ENCODE results near the gene PM20D1. TPM values are rescaled to one million over a fixed set of nuclear protein-coding genes. Genes with fewer than 3 reads are reported as not detected.
A peak's percentile ranks its signal among the peaks of the same experiment; 100 is the strongest.

Gene PM20D1
- total and polyA plus RNA-seq, 2 donors (not counting 1 experiment from before 2014, with no cell fraction given) = 2.0 to 3.3 TPM

DNA sequence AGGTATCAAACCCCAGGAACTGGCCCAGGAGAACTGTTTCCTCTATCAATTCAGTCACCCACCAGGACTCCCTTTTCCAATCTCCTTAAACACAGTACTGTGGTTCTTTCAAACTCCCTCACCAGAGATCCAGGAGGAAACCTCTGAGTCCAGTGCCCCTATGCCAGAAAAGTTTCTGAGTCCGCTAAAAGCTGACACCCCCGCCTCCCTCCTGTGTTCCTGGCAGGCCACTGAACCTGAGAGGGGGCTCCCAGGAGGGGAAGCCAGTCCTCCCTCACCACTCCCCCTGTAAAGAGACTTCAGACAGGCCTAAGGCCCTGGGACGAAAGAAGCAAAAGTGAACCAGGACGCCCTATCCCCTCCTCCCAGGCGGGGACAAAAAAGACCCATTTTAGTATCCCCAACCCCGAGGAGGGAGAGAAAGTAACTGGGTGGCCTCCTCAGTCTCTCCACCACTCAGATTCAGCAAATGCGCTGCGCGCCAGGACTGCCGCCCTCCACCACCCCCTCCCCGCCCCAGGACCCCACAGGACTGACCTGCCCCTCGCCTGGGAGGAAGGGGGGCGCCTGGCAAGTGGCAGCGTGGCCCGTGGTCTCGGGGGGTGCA lies 37.6 kb downstream of the PM20D1 start:
- POLR2A ChIA-PET = interaction anchor here (0.7 to 0.8 kb wide), 2 partner anchors 133 to 227 kb away, joined by 3 read pairs; no protein-coding TSS in a partner anchor
- H3K4me1 Mint-ChIP-seq = peaks cover 53% of the 10 kb centered on the region
- no peaks in the 10 kb centered on the region for H3K27me3 Mint-ChIP-seq

DNA sequence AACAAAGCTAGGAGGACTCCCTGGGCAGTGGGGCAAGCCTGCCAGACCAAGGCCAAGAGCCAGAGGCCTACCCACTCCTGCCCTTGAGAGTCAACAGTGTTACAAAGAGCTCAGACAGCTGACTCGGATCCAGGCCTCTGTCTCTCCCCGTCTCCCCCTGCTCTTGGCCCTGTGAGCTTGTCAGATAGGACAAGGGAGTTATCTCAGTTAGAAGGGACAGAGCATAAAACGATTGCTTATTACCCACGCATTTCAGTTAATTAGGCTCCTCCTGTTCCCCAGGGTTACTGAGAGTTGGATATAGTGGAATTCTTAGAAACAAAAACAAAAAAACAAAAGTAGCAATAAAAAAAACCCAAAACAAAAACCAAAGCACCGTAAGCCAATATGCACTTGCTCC lies 38.3 kb downstream of the PM20D1 start:
- Mint-ChIP-seq H3K27ac (peak overlapping the region; percentile 92), H3K9me3 (ENCODE audit: insufficient read depth) (no peaks in the 10 kb centered on the region), H3K27me3 (no peaks in the 10 kb centered on the region), H3K4me1 (peaks cover 60% of the 10 kb centered on the region), H3K4me3 (peak overlapping the region; percentile 95)
- peaks cover 42% of the 10 kb centered on the region for H3K79me2 ChIP-seq (ENCODE audit: control insufficient read depth, insufficient read depth, low read length)
- peak overlapping the region in 3 of 5 experiments; percentile 80 to 83 (median 83) for H3K4me3 ChIP-seq (ENCODE audit: control extremely low read depth in 1 of 5, extremely low read depth in 1 of 5, insufficient read depth in 1 of 5, low read depth in 2 of 5, low read length in 4 of 5)
- TF ChIP-seq EZH2 (IDR thresholded peaks at IDR 0.05; ENCODE audit: borderline replicate concordance, insufficient read depth, low read depth, low read length, poor library complexity, severe bottlenecking) = no peak
- TF ChIP-seq, protein P1, sequence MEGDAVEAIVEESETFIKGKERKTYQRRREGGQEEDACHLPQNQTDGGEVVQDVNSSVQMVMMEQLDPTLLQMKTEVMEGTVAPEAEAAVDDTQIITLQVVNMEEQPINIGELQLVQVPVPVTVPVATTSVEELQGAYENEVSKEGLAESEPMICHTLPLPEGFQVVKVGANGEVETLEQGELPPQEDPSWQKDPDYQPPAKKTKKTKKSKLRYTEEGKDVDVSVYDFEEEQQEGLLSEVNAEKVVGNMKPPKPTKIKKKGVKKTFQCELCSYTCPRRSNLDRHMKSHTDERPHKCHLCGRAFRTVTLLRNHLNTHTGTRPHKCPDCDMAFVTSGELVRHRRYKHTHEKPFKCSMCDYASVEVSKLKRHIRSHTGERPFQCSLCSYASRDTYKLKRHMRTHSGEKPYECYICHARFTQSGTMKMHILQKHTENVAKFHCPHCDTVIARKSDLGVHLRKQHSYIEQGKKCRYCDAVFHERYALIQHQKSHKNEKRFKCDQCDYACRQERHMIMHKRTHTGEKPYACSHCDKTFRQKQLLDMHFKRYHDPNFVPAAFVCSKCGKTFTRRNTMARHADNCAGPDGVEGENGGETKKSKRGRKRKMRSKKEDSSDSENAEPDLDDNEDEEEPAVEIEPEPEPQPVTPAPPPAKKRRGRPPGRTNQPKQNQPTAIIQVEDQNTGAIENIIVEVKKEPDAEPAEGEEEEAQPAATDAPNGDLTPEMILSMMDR (IDR thresholded peaks at IDR 0.05) = no peak
- H3K36me3 ChIP-seq (replicated peaks in 1 of 2; ENCODE audit: control extremely low read depth in 1 of 2, control insufficient read depth in 1 of 2, extremely low read depth in 1 of 2, insufficient read depth in 2 of 2, low read length in 1 of 2) = peaks cover 0 to 25% of the 10 kb centered on the region in 2 experiments
- CTCF ChIA-PET = interaction anchor here (1.1 to 2.2 kb wide), 7 partner anchors 10 to 282 kb away, joined by 3 to 10 read pairs (median 4); partner anchors contain the start of gene RAB29
- no peak for ATAC-seq (ENCODE audit: low read depth)
- H3K27ac ChIP-seq (ENCODE audit: low read length in 2 of 2) = peak overlapping the region; percentile 60 to 77
- H3K4me1 ChIP-seq (ENCODE audit: control insufficient read depth in 2 of 2, insufficient read depth in 2 of 2, low read length in 2 of 2) = peaks cover 33 to 46% of the 10 kb centered on the region in 2 donors
- H2AFZ ChIP-seq (ENCODE audit: insufficient read depth, low read depth, low read length, poor library complexity, severe bottlenecking) = no peak overlapping the region
- H3K27me3 ChIP-seq (replicated peaks in 1 of 4; ENCODE audit: control extremely low read depth in 1 of 4, control insufficient read depth in 3 of 4, insufficient read depth in 4 of 4, low read length in 3 of 4) = no peaks in the 10 kb centered on the region
- peak overlapping the region; percentile 97 for H3K4me2 ChIP-seq (replicated peaks; ENCODE audit: low read depth, low read length, poor library complexity, severe bottlenecking)
- DNase-seq = no peak
- no peaks in the 10 kb centered on the region for H4K20me1 ChIP-seq (ENCODE audit: control insufficient read depth, insufficient read depth, low read length, poor library complexity, severe bottlenecking)
- H3K9me3 ChIP-seq (ENCODE audit: control extremely low read depth in 1 of 3, control insufficient read depth in 2 of 3, insufficient read depth in 1 of 3, low read length in 2 of 3) = no peaks in the 10 kb centered on the region
- 100% methylated on average over 2 of the region's 5 CpGs for WGBS (ENCODE audit: insufficient coverage)
- peak overlapping the region; percentile 89 for H3K9ac ChIP-seq (ENCODE audit: low read length)
- POLR2A ChIA-PET = interaction anchor here (0.8 kb wide), 1 partner anchor 228 kb away, joined by 3 read pairs; no protein-coding TSS in a partner anchor
- intact Hi-C loops (cut with micrococcal nuclease) = no loop called here

More for the DNA sequence above, 37.6 kb downstream of the PM20D1 start:
- TF ChIP-seq, protein P1 (IDR thresholded peaks at IDR 0.05) = no peak
- no peak for TF ChIP-seq EZH2 (IDR thresholded peaks at IDR 0.05; ENCODE audit: borderline replicate concordance, insufficient read depth, low read depth, low read length, poor library complexity, severe bottlenecking)
- Mint-ChIP-seq H3K9me3 (ENCODE audit: insufficient read depth) (no peaks in the 10 kb centered on the region), H3K4me3 (peak overlapping the region; percentile 95), H3K27ac (peak overlapping the region; percentile 92)
- Histone ChIP-seq H4K20me1 (ENCODE audit: control insufficient read depth, insufficient read depth, low read length, poor library complexity, severe bottlenecking) (no peaks in the 10 kb centered on the region), H3K27me3 (replicated peaks in 1 of 4; ENCODE audit: control extremely low read depth in 1 of 4, control insufficient read depth in 3 of 4, insufficient read depth in 4 of 4, low read length in 3 of 4) (no peaks in the 10 kb centered on the region), H3K27ac (ENCODE audit: low read length in 2 of 2) (peak overlapping the region; percentile 60 to 77), H3K4me2 (replicated peaks; ENCODE audit: low read depth, low read length, poor library complexity, severe bottlenecking) (peak overlapping the region; percentile 97), H3K9me3 (ENCODE audit: control extremely low read depth in 1 of 3, control insufficient read depth in 2 of 3, insufficient read depth in 1 of 3, low read length in 2 of 3) (no peaks in the 10 kb centered on the region), H3K36me3 (replicated peaks in 1 of 2; ENCODE audit: control extremely low read depth in 1 of 2, control insufficient read depth in 1 of 2, extremely low read depth in 1 of 2, insufficient read depth in 2 of 2, low read length in 1 of 2) (peaks cover 0 to 24% of the 10 kb centered on the region in 2 experiments), H2AFZ (ENCODE audit: insufficient read depth, low read depth, low read length, poor library complexity, severe bottlenecking) (peak overlapping the region; percentile 96), H3K79me2 (ENCODE audit: control insufficient read depth, insufficient read depth, low read length) (peaks cover 42% of the 10 kb centered on the region), H3K4me1 (ENCODE audit: control insufficient read depth in 2 of 2, insufficient read depth in 2 of 2, low read length in 2 of 2) (peaks cover 33 to 46% of the 10 kb centered on the region in 2 donors), H3K4me3 (ENCODE audit: control extremely low read depth in 1 of 5, extremely low read depth in 1 of 5, insufficient read depth in 1 of 5, low read depth in 2 of 5, low read length in 4 of 5) (peak overlapping the region; percentile 52 to 83 (median 80)), H3K9ac (ENCODE audit: low read length) (peak overlapping the region; percentile 89)
- intact Hi-C loops (cut with micrococcal nuclease) = no loop called here
- CTCF ChIA-PET = interaction anchor here (1.2 to 2.2 kb wide), 2 partner anchors 20 to 46 kb away, joined by 3 to 10 read pairs; no protein-coding TSS in a partner anchor
- WGBS (ENCODE audit: insufficient coverage) = 9% methylated on average over 7 of the region's 16 CpGs
- ATAC-seq (ENCODE audit: low read depth) (peak; percentile 5), DNase-seq (peak; percentile 51)
